Sigmoid colon (tissue), 4 donors: ENCODE data around the gene OPRD1.

Experiments
- CTCF ChIP-seq, 4 experiments: fragments of 450-650 bp in 3 of 4; fragments of 200-600 bp in 1 of 4; IDR thresholded peaks; one replicate each; pipeline ENCODE4 v1.5.1; 2016 to 2019; ENCODE audit warnings: antibody characterized with exemption in 4 of 4, mild to moderate bottlenecking in 3 of 4, moderate library complexity in 2 of 4
- EP300 ChIP-seq, 4 donors: sonication (generic); formaldehyde crosslinking; IDR thresholded peaks; one replicate each; pipeline ENCODE4 v1.6.1; 2017; ENCODE audit warnings: antibody characterized with exemption in 4 of 4

- TF ChIP-seq EP300 (IDR thresholded peaks at IDR 0.05) (no peak), CTCF (IDR thresholded peaks at IDR 0.05) (no peak)
Observed at GRCh38 chr1:28811766-28812668, at the start of gene OPRD1.
